ENCODE results near the gene C19orf38.

Gene C19orf38

DNA sequence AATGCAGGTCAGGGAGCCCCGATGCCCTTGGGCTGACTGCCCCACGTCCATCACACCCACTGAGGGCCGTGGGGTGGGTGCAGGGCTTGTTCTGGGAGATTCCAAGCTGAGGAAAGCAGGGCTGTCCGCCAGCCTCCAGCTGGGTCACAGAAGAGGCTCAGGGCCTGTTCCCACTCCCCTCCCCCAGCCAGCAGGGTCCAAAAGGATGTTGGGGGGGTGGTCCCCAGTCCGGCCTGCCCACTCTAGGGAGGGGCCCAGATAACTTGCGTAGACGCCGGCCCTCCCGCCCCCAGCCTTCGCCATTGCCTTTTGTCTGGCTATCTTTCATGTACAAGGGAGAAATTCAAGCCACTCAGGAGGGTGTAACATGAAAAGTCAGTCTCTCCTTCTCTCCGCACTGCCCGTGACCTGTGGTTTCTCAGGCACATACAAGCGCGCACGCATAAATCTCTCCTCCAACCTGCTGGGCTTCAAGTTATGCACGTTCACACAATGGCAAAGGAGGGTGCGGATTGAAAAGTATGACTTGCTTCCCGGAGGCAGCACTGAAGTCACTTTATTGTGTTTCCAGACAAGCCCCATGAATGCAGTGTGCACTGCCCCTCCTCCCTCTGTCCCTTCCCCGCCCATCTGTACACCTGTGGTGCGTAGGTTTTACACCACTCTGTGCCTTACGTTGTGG is 43.3 kb downstream of the C19orf38 start:
- no peak for DNase-seq
- in situ Hi-C loops (cut with HindIII; ENCODE audit: low pct_ligation_motif_present, low pct_unique_long_range_greater_than_20kb, low sequenced_read_pairs) = no loop called here

- in situ Hi-C loops (cut with HindIII; ENCODE audit: low pct_ligation_motif_present, low pct_unique_long_range_greater_than_20kb, low sequenced_read_pairs) = no loop called here
- no peak for DNase-seq
Measured at GRCh38 chr19:10892256-10892655, 44.0 kb downstream of the C19orf38 start.

GRCh38 chr19:10894911-10895213 is 46.6 kb downstream of the C19orf38 start:
- DNase-seq = no peak
- in situ Hi-C loops (cut with HindIII; ENCODE audit: low pct_ligation_motif_present, low pct_unique_long_range_greater_than_20kb, low sequenced_read_pairs) = no loop called here

DNA sequence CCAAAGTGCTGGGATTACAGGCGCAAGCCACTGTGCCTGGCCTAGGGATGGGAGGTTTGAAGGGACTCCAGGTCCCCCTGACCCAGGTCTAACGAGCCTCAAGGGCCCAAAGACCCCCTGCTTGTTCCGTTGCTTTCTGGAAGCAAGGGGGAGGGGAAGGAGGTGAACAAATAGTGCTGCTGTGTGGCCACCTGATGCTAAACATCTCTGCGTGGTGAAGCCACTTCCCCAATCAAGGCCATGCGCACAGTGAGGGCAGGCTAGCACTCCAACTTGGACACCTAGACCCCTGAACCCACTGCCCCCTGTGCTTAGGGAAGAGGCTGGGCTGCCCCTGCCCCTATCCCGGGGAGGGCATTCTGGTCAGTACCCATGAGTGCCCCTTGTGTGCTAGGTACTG is 47.1 kb downstream of the C19orf38 start:
- in situ Hi-C loops (cut with HindIII; ENCODE audit: low pct_ligation_motif_present, low pct_unique_long_range_greater_than_20kb, low sequenced_read_pairs) = no loop called here
- DNase-seq = no peak

- in situ Hi-C loops (cut with HindIII; ENCODE audit: low pct_ligation_motif_present, low pct_unique_long_range_greater_than_20kb, low sequenced_read_pairs) = no loop called here
- DNase-seq = no peak
Measured at GRCh38 chr19:10895920-10896319, 47.7 kb downstream of the C19orf38 start.

GRCh38 chr19:10896851-10897526 is 48.8 kb downstream of the C19orf38 start:
- in situ Hi-C loops (cut with HindIII; ENCODE audit: low pct_ligation_motif_present, low pct_unique_long_range_greater_than_20kb, low sequenced_read_pairs) = no loop called here
- no peak for DNase-seq

- no peak for DNase-seq
- in situ Hi-C loops (cut with HindIII; ENCODE audit: low pct_ligation_motif_present, low pct_unique_long_range_greater_than_20kb, low sequenced_read_pairs) = no loop called here
Measured at GRCh38 chr19:10898633-10899032, 50.4 kb downstream of the C19orf38 start.

DNA sequence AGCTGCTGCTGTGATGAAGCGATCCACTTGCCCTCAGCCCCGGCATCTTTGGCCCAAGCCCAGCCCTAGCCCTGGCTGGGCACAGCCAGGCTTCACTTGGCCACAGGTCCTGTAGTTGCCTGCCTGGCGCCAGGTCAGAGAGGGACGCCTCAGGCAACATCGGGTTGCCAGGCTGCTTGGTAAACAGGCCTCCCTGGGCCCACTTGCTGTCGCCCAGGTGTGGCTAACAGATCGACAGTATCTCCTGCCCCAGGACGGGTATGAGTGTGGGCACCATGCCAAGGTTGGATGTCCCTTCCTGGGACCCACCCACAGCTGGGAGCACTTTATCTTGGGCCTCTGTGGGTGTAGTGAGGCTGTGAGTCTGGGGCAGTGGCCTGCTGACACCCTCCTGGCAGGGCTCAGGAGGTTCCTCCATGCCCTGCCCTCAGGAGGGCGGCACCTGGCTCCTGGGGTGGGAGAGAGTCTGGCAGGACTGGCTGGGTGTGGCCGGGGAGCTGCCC is 51.0 kb downstream of the C19orf38 start:
- DNase-seq = no peak
- in situ Hi-C loops (cut with HindIII; ENCODE audit: low pct_ligation_motif_present, low pct_unique_long_range_greater_than_20kb, low sequenced_read_pairs) = no loop called here

DNA sequence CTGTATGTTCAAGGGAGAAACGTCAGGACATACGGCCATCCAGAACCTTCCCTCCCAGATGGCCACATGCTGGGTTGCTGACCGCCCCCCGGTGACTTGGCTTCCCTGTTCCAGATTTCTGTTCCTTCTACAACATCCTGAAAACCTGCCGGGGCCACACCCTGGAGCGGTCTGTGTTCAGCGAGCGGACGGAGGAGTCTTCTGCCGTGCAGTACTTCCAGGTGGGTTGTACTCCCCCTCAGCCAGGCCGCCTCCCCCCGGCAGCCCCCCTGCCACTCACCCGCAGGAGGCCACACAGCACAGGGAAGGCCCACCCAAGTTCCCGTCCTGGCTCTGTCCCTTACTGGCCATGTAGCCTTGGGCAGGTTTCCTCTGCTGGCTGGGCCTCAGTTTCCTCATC is 59.7 kb downstream of the C19orf38 start:
- in situ Hi-C loops (cut with HindIII; ENCODE audit: low pct_ligation_motif_present, low pct_unique_long_range_greater_than_20kb, low sequenced_read_pairs) = no loop called here
- DNase-seq = no peak

DNA sequence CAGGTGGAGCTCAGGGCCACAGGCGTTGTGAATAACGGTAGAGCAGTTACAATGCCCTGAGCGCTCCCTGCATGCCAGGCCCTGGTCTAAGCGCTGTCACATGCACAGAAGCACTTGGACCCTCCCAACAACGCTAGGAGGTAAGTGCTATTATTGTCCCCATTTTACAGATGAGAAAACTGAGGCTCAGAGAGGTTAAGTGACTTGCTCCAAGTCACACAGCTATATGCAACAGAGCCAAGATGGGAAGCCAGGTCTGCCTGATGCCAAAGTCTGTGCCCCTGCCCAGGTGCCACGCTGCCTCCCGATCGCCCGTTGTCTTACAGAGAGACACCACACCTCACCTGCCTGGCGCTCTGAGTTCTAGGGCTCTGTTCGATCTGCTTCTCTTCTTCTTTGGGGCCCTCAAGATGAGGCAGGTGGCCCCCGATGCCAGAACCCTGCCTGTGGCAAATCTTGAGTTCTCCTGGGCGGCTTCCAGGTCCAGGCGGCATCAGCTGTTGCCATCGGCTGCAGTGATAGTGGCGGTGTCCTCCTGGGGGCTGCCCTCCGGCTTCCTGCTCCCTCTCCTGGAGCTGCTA is 60.3 kb downstream of the C19orf38 start:
- no peak for DNase-seq
- in situ Hi-C loops (cut with HindIII; ENCODE audit: low pct_ligation_motif_present, low pct_unique_long_range_greater_than_20kb, low sequenced_read_pairs) = no loop called here

- DNase-seq = no peak
- in situ Hi-C loops (cut with HindIII; ENCODE audit: low pct_ligation_motif_present, low pct_unique_long_range_greater_than_20kb, low sequenced_read_pairs) = no loop called here
Measured at GRCh38 chr19:10911579-10912363, 63.6 kb downstream of the C19orf38 start.

GRCh38 chr19:10912619-10913018 is 64.4 kb downstream of the C19orf38 start:
- in situ Hi-C loops (cut with HindIII; ENCODE audit: low pct_ligation_motif_present, low pct_unique_long_range_greater_than_20kb, low sequenced_read_pairs) = no loop called here
- no peak for DNase-seq

DNA sequence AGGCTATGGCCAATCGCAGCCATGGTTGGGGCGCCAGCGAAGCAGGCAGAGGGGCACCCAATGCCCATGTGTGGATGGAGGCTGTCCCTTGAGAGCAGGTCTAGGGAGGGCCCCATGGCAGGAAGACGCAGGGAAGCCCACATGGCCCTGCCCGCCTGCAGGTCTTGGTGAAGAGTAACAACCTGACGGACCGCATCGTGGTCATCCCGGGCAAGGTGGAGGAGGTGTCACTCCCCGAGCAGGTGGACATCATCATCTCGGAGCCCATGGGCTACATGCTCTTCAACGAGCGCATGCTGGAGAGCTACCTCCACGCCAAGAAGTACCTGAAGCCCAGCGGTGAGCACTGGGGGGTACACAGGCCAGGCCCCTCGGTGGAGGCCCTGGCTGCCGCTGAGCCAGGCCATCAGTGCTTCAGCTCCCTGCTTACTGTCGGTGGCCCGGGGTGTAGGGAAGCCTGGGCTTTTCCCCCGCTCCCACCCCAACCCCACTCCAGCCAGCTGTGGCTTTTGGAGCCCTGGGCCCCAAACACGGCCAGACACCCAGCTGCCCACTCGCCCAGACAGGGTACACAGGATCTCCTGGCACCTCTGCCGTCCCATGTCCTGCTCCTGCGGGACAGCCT is 65.6 kb downstream of the C19orf38 start:
- DNase-seq = no peak
- in situ Hi-C loops (cut with HindIII; ENCODE audit: low pct_ligation_motif_present, low pct_unique_long_range_greater_than_20kb, low sequenced_read_pairs) = no loop called here

DNA sequence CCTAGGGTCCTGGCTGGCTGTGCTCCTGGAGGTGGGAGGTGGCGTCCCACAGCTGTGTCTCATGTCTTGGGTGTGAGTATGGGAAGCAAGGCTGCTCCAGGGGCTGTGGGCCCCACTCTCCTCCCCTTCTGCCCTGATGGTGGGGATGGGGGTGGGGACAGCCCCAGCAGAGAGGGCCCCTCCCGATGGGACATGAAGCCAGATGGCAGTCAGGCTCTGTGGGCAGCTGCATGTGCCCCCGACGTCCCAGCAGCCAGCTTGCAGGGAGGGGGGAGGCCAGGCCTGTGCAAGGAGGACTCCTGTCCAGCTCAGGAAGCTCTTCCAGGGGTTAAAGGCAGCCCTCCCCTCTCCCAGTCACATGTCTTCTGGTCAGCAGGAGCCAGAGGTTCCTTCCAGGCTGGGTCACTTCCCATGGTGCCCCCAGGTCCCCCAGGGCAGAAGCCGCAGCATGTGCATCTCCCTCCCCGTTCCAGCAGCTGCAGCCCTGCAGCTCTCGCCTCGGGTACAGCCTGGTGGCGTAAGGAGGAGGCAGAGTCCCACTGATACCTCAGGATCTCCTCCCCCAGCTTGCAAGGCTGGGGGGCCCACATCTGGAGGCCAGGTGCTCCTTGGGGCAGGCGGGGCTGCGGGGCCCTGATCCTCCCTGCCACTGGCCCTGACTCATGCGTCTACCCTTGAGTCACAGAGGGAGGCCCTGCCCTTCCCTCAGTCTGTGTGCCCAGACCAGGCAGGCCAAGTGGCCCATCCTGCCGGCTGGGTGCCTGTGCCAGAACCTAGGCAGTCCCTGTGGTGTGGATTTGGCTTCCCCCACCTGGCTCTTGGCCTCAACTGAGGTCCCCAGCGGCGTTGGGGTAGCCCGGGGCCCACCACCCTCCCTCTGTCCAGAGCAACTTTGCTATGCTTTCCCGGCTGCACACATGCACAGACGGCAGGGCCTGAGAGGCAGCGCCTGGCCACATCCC is 67.2 kb downstream of the C19orf38 start:
- in situ Hi-C loops (cut with HindIII; ENCODE audit: low pct_ligation_motif_present, low pct_unique_long_range_greater_than_20kb, low sequenced_read_pairs) = no loop called here

DNA sequence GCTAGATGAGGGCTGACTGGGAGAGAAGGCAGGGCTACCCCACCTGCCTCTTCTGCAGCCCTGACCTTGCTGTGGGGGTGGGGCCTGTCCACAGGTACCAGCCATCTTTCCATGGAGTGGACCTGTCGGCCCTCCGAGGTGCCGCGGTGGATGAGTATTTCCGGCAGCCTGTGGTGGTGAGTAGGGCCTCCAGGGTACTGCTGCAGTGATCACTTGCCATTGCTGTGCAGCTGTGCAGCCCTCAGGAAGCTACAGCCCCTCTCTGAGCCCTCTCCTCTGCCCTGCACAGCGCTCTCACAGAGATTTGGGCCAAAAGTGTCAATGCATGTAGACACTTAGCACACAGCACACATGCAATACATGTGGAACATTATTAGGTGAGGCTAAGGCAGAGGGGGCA is 68.4 kb downstream of the C19orf38 start:
- in situ Hi-C loops (cut with HindIII; ENCODE audit: low pct_ligation_motif_present, low pct_unique_long_range_greater_than_20kb, low sequenced_read_pairs) = no loop called here
- no peak for DNase-seq

More for the DNA sequence above, 67.2 kb downstream of the C19orf38 start:
- DNase-seq = peak; percentile 47

DNA sequence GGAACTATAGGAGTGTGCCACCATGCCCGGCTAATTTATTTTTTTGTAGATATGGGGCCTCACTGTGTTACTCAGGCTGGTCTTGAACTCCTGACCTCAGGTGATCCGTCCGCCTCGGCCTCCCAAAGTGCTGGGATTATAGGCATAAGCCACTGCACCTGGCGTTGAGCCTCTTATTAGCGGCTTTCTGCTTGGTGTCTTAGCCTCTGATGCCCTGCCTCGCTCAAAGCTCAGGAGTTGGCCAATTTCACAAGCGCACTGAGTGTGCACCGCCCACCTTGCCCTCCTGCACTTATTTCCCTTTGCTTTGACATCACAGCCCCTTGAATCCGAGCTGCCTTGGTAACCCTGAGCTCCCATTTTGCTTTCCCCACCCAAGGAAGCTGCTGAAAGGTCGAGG is 70.1 kb downstream of the C19orf38 start:
- DNase-seq = no peak
- in situ Hi-C loops (cut with HindIII; ENCODE audit: low pct_ligation_motif_present, low pct_unique_long_range_greater_than_20kb, low sequenced_read_pairs) = no loop called here
